GM12878 (cell line): Measurements from ENCODE around the gene LRRK1. TPM values are rescaled to one million over a fixed set of nuclear protein-coding genes. Genes with fewer than 3 reads are reported as not detected.
A peak's percentile ranks its signal among the peaks of the same experiment; 100 is the strongest.

ENCODE experiments used
- ATAC-seq: fragments of 200-7000 bp; cut with Tn5 transposase; 3 replicates; pipeline ENCODE4 v1.9.1; 2020; ENCODE audit warnings: mild to moderate bottlenecking, moderate library complexity
- BruUV-seq: library from RNA; stranded (reverse); fragments of 400-500 nt; replicated peaks from 2 replicates; lab custom pipeline; 2021; lab: Mats Ljungman, UMichigan
- CTCF ChIA-PET: fragments of 300-600 bp; sonication (Branson Sonifier 250); formaldehyde crosslinking; extraction: SDS; loops from one replicate; lab custom pipeline; 2021; ENCODE audit warnings: inconsistent platforms; lab: Yijun Ruan, JAX
- POLR2A ChIA-PET: fragments of 350-600 bp; formaldehyde crosslinking; extraction: SDS; loops from one replicate; lab custom pipeline; 2021; ENCODE audit warnings: inconsistent platforms; lab: Charles Lee
- RAD21 ChIA-PET: fragments of 300-600 bp; sonication (Branson Sonifier 250); formaldehyde crosslinking; loops from one replicate; lab custom pipeline; 2023; ENCODE audit warnings: antibody characterized with exemption; ENCODE audit not compliant: unreplicated experiment; lab: Charles Lee
- SMC1A ChIA-PET: fragments of 300-600 bp; sonication (Branson Sonifier 250); formaldehyde crosslinking; loops from one replicate; lab custom pipeline; 2023; ENCODE audit not compliant: unreplicated experiment, uncharacterized antibody; lab: Charles Lee
- DNase-seq: peaks from one replicate; pipeline ENCODE4 v3.0.0-alpha.2; 2011; ENCODE audit warnings: low read depth, low spot score
- FAIRE-seq: peaks from 3 replicates; lab custom pipeline; 2011; peaks lifted over from hg19 to GRCh38; lab: Jason Lieb, UNC
- H2AFZ ChIP-seq: 2 replicates; pipeline ENCODE4 v1.6.0; 2011; ENCODE audit warnings: low read depth, low read length, control low read depth; ENCODE audit not compliant: control insufficient read depth
- H3K27ac ChIP-seq: 2 replicates; pipeline ENCODE4 v1.5.1; 2011; ENCODE audit warnings: control low read depth; ENCODE audit not compliant: control insufficient read depth, insufficient read depth
- H3K27me3 ChIP-seq, 2 experiments: replicated peaks in 1 of 2; 2 replicates each; pipeline versions ENCODE4 v1.6.0 to v1.6.1; 2011; ENCODE audit warnings: low read length in 1 of 2; ENCODE audit not compliant: control insufficient read depth in 2 of 2, insufficient read depth in 2 of 2
- H3K36me3 ChIP-seq, 2 experiments: 2 replicates each; pipeline ENCODE4 v1.5.1; 2011; ENCODE audit warnings: low read length in 1 of 2; ENCODE audit not compliant: control insufficient read depth in 2 of 2, insufficient read depth in 2 of 2
- H3K4me1 ChIP-seq: 2 replicates; pipeline ENCODE4 v1.6.1; 2011; ENCODE audit warnings: mild to moderate bottlenecking, low read length, moderate library complexity, mixed read lengths; ENCODE audit not compliant: control insufficient read depth, insufficient read depth
- H3K4me2 ChIP-seq: 2 replicates; pipeline ENCODE4 v1.6.0; 2011; ENCODE audit warnings: control low read depth; ENCODE audit not compliant: control insufficient read depth, insufficient read depth
- H3K4me3 ChIP-seq: fragments of 200-600 bp; sonication (generic); 2 replicates; pipeline ENCODE4 v1.5.1; 2016
- H3K79me2 ChIP-seq: 2 replicates; pipeline ENCODE4 v1.6.0; 2011; ENCODE audit warnings: low read length; ENCODE audit not compliant: control insufficient read depth, insufficient read depth
- H3K9ac ChIP-seq: 2 replicates; pipeline ENCODE4 v1.8.0; 2011; ENCODE audit warnings: low read length, control low read depth, mixed read lengths; ENCODE audit not compliant: control insufficient read depth, insufficient read depth
- H3K9me3 ChIP-seq: replicated peaks from 3 replicates; pipeline ENCODE4 v1.5.1; 2011; ENCODE audit warnings: mild to moderate bottlenecking, low read length; ENCODE audit not compliant: control insufficient read depth, insufficient read depth
- H4K20me1 ChIP-seq: 2 replicates; pipeline ENCODE4 v1.6.0; 2011; ENCODE audit not compliant: control insufficient read depth, insufficient read depth
- BHLHE40 ChIP-seq, 2 experiments: fragments of 450-650 bp in 1 of 2; IDR thresholded peaks; 2 replicates each; pipeline ENCODE4 v1.6.1; 2011 to 2017; ENCODE audit warnings: low read depth in 2 of 2, borderline replicate concordance in 1 of 2, improper control_type of control experiment in 1 of 2, low read length in 1 of 2, mild to moderate bottlenecking in 1 of 2
- BMI1 ChIP-seq: fragments of 450-650 bp; IDR thresholded peaks from 2 replicates; pipeline ENCODE4 v1.6.1; 2016; ENCODE audit warnings: mild to moderate bottlenecking, moderate library complexity, borderline replicate concordance
- SP1 ChIP-seq: IDR thresholded peaks from one replicate; pipeline ENCODE4 v1.6.1; 2011; ENCODE audit warnings: low read depth, low read length
- STAT1 ChIP-seq: fragments of 450-650 bp; conservative IDR thresholded peaks from 2 replicates; pipeline ENCODE4 v1.6.1; 2014; ENCODE audit warnings: antibody characterized with exemption, mild to moderate bottlenecking
- WGBS: methylation state at CpG from one replicate; pipeline ENCODE4 v1.1.6; 2016; ENCODE audit warnings: low lambda C conversion rate; ENCODE audit not compliant: insufficient replicate concordance, insufficient coverage; ENCODE audit errors: missing lambda C conversion rate; 5-methylcytosine and 5-hydroxymethylcytosine counted together
- in situ Hi-C: fragments of 300-500 bp; cut with MboI; formaldehyde crosslinking; loops from 9 replicates; pipeline ENCODE4 v1.14.3; 2018; ENCODE audit warnings: mixed read lengths
- intact Hi-C: fragments of 100-400 bp; cut with micrococcal nuclease; formaldehyde crosslinking; loops from one replicate; pipeline ENCODE4 v1.14.2; 2022; ENCODE audit not compliant: unreplicated experiment
- polyA plus RNA-seq, 11 experiments: library from polyadenylated mRNA; depleted of rRNA in 4 of 11; unstranded in 6 of 11; stranded (reverse) in 5 of 11; fragments of >200 nt; fragmentation: Nextera tagmentation in 4 of 11; fragmentation: Illumina TruSeq in 1 of 11; extraction: Ambion mirVana in 4 of 11; extraction: Trizol in 1 of 11; gene quantifications; 1 replicate in 1 of 11; 2 replicates in 10 of 11; pipeline versions ENCODE4 v1.2.1 to v1.2.3, GENCODE V29; 2011 to 2016; ENCODE audit warnings: inconsistent platforms in 2 of 11, missing spikeins in 2 of 11, low read depth in 1 of 11
- total RNA-seq, 4 experiments: library from RNA; depleted of rRNA in 3 of 4; stranded (reverse); fragments of >200 nt in 3 of 4; fragmentation: Illumina TruSeq in 1 of 4; extraction: Trizol in 1 of 4; gene quantifications; 2 replicates each; pipeline versions ENCODE4 v1.2.1 to v1.2.3, GENCODE V29; 2013 to 2021
- TF ChIP-seq, protein P1 (sequence below): fragments of 450-650 bp; IDR thresholded peaks from 2 replicates; pipeline ENCODE4 v1.6.1; 2017; ENCODE audit warnings: mild to moderate bottlenecking, moderate library complexity
- TF ChIP-seq, protein P2 (sequence below): IDR thresholded peaks from 2 replicates; pipeline ENCODE4 v1.6.1; 2012; ENCODE audit warnings: mild to moderate bottlenecking, low read depth, low read length
- TF ChIP-seq, protein P3 (sequence below): fragments of 450-650 bp; IDR thresholded peaks from 2 replicates; pipeline ENCODE4 v1.6.1; 2017; ENCODE audit warnings: borderline replicate concordance
- TF ChIP-seq, protein P4 (sequence below): fragments of 450-650 bp; IDR thresholded peaks from 2 replicates; pipeline ENCODE4 v1.6.1; 2017; ENCODE audit warnings: antibody characterized with exemption, mild to moderate bottlenecking, moderate library complexity

LRRK1 gene
- total and polyA plus RNA-seq, 10 of the 15 experiments (the other 5 are each of a cell fraction or from before 2014, with no cell fraction given): 2.2 to 58.3 (median 17.9) TPM

DNA sequence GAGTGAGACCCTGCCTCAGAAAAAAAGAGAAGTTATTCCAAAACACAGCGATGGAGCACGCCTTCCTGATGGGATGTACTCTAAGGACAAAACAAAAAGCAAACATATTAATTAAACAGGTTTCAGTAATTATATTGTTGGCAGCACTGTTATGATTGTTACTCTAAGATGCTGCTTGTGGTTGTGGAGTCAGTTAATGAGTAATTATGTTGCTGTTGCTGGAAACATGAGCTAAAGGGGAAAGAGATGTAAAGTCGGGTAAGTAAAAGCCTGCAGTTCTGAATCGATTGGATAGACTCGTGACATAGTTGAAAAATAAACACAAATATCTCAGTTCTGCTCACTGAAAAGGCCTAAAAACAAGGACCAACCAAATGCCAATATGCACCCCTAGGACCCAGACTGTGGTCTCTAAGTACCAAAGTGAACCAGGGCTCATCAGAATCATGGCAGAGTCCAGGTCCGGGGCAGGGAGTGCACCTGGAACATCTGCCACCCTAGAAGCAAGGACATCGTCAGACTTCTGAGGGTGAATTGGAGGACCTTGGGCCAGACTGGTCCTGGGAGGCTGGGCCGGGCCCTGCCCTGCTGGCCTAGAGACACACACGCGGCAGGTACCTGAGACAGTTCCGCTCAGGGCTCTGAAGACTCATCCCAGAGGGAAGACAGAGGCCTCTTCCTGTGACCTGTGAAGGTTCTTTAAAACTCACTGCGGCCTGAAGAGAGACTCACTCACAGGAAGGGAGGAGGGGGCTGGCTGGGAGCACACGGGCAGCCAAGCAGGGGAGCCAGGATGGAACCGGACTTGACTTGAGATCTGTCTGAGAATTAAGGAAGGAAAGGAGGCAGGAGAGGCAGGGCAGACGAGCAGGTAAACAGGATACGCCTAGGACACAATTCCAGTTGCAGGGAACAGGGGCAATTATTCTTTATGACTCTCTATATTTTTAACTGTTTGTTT lies 140.5 kb downstream of the LRRK1 start:
- WGBS: 78% methylated on average over 16 of the region's 16 CpGs
- in situ Hi-C loops (no loop called here), intact Hi-C loops (no loop called here)
- H3K79me2 ChIP-seq: no peaks in the 10 kb centered on the region
- no peak overlapping the region for H2AFZ ChIP-seq
- CTCF ChIA-PET: no interaction called here
- RAD21 ChIA-PET: no interaction called here
- H3K27me3 ChIP-seq: no peaks in the 10 kb centered on the region
- H3K4me2 ChIP-seq: no peak overlapping the region
- H3K4me3 ChIP-seq: no peak overlapping the region
- H3K9me3 ChIP-seq: no peaks in the 10 kb centered on the region
- SMC1A ChIA-PET: no interaction called here
- no peaks in the 10 kb centered on the region for H4K20me1 ChIP-seq
- TSS peak; percentile 33 for BruUV-seq
- DNase-seq (no peak), ATAC-seq (no peak), FAIRE-seq (peak; percentile 7)
- no peaks in the 10 kb centered on the region; the same call in 1 of the 2 replicates for H3K4me1 ChIP-seq
- POLR2A ChIA-PET: no interaction called here
- no peak overlapping the region for H3K27ac ChIP-seq
- H3K36me3 ChIP-seq: peaks cover 17 to 35% of the 10 kb centered on the region in 2 experiments
- H3K9ac ChIP-seq: no peak overlapping the region
- TF ChIP-seq BHLHE40 (IDR thresholded peaks at IDR 0.05; ENCODE audit: borderline replicate concordance in 1 of 2, low read depth in 2 of 2, low read length in 1 of 2) (no peak), STAT1 (no peak), SP1 (no peak), BMI1 (no peak)
- TF ChIP-seq, protein P1, sequence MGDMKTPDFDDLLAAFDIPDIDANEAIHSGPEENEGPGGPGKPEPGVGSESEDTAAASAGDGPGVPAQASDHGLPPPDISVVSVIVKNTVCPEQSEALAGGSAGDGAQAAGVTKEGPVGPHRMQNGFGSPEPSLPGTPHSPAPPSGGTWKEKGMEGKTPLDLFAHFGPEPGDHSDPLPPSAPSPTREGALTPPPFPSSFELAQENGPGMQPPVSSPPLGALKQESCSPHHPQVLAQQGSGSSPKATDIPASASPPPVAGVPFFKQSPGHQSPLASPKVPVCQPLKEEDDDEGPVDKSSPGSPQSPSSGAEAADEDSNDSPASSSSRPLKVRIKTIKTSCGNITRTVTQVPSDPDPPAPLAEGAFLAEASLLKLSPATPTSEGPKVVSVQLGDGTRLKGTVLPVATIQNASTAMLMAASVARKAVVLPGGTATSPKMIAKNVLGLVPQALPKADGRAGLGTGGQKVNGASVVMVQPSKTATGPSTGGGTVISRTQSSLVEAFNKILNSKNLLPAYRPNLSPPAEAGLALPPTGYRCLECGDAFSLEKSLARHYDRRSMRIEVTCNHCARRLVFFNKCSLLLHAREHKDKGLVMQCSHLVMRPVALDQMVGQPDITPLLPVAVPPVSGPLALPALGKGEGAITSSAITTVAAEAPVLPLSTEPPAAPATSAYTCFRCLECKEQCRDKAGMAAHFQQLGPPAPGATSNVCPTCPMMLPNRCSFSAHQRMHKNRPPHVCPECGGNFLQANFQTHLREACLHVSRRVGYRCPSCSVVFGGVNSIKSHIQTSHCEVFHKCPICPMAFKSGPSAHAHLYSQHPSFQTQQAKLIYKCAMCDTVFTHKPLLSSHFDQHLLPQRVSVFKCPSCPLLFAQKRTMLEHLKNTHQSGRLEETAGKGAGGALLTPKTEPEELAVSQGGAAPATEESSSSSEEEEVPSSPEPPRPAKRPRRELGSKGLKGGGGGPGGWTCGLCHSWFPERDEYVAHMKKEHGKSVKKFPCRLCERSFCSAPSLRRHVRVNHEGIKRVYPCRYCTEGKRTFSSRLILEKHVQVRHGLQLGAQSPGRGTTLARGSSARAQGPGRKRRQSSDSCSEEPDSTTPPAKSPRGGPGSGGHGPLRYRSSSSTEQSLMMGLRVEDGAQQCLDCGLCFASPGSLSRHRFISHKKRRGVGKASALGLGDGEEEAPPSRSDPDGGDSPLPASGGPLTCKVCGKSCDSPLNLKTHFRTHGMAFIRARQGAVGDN: no peak
- TF ChIP-seq, protein P2, sequence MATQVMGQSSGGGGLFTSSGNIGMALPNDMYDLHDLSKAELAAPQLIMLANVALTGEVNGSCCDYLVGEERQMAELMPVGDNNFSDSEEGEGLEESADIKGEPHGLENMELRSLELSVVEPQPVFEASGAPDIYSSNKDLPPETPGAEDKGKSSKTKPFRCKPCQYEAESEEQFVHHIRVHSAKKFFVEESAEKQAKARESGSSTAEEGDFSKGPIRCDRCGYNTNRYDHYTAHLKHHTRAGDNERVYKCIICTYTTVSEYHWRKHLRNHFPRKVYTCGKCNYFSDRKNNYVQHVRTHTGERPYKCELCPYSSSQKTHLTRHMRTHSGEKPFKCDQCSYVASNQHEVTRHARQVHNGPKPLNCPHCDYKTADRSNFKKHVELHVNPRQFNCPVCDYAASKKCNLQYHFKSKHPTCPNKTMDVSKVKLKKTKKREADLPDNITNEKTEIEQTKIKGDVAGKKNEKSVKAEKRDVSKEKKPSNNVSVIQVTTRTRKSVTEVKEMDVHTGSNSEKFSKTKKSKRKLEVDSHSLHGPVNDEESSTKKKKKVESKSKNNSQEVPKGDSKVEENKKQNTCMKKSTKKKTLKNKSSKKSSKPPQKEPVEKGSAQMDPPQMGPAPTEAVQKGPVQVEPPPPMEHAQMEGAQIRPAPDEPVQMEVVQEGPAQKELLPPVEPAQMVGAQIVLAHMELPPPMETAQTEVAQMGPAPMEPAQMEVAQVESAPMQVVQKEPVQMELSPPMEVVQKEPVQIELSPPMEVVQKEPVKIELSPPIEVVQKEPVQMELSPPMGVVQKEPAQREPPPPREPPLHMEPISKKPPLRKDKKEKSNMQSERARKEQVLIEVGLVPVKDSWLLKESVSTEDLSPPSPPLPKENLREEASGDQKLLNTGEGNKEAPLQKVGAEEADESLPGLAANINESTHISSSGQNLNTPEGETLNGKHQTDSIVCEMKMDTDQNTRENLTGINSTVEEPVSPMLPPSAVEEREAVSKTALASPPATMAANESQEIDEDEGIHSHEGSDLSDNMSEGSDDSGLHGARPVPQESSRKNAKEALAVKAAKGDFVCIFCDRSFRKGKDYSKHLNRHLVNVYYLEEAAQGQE: no peak
- TF ChIP-seq, protein P3, sequence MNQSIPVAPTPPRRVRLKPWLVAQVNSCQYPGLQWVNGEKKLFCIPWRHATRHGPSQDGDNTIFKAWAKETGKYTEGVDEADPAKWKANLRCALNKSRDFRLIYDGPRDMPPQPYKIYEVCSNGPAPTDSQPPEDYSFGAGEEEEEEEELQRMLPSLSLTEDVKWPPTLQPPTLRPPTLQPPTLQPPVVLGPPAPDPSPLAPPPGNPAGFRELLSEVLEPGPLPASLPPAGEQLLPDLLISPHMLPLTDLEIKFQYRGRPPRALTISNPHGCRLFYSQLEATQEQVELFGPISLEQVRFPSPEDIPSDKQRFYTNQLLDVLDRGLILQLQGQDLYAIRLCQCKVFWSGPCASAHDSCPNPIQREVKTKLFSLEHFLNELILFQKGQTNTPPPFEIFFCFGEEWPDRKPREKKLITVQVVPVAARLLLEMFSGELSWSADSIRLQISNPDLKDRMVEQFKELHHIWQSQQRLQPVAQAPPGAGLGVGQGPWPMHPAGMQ: no peak
- TF ChIP-seq, protein P4, sequence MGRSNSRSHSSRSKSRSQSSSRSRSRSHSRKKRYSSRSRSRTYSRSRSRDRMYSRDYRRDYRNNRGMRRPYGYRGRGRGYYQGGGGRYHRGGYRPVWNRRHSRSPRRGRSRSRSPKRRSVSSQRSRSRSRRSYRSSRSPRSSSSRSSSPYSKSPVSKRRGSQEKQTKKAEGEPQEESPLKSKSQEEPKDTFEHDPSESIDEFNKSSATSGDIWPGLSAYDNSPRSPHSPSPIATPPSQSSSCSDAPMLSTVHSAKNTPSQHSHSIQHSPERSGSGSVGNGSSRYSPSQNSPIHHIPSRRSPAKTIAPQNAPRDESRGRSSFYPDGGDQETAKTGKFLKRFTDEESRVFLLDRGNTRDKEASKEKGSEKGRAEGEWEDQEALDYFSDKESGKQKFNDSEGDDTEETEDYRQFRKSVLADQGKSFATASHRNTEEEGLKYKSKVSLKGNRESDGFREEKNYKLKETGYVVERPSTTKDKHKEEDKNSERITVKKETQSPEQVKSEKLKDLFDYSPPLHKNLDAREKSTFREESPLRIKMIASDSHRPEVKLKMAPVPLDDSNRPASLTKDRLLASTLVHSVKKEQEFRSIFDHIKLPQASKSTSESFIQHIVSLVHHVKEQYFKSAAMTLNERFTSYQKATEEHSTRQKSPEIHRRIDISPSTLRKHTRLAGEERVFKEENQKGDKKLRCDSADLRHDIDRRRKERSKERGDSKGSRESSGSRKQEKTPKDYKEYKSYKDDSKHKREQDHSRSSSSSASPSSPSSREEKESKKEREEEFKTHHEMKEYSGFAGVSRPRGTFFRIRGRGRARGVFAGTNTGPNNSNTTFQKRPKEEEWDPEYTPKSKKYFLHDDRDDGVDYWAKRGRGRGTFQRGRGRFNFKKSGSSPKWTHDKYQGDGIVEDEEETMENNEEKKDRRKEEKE: no peak
